HepG2 (cell line): ENCODE data around the gene DYNC2LI1. TPM values are rescaled to one million over a fixed set of nuclear protein-coding genes. Genes with fewer than 3 reads are reported as not detected.
A peak's percentile ranks its signal among the peaks of the same experiment; 100 is the strongest.

Experiments
- ATAC-seq: fragments of 200-7000 bp; cut with Tn5 transposase; 3 replicates; pipeline ENCODE4 v1.9.1; 2020; ENCODE audit warnings: mild to moderate bottlenecking, moderate library complexity
- BruUV-seq: library from RNA; stranded (reverse); fragments of 400-500 nt; replicated peaks from 2 replicates; lab custom pipeline; 2021; lab: Mats Ljungman, UMichigan
- CTCF ChIA-PET: fragments of 300-600 bp; formaldehyde crosslinking; extraction: SDS; loops from one replicate; lab custom pipeline; 2021; ENCODE audit warnings: low total read pairs, inconsistent platforms, low intra/inter-chr PET ratio; lab: Yijun Ruan, JAX
- POLR2A ChIA-PET: fragments of 350-600 bp; sonication (Branson Sonifier 250); formaldehyde crosslinking; loops from one replicate; lab custom pipeline; 2020; ENCODE audit warnings: antibody characterized with exemption, inconsistent platforms; lab: Yijun Ruan, JAX
- DNase-seq: peaks from one replicate; pipeline ENCODE4 v3.0.0-alpha.2; 2015; ENCODE audit warnings: low spot score
- FAIRE-seq: peaks from 3 replicates; lab custom pipeline; 2011; peaks lifted over from hg19 to GRCh38; lab: Jason Lieb, UNC
- H2AFZ ChIP-seq: one replicate; pipeline ENCODE4 v1.6.1; 2011; ENCODE audit warnings: low read length, inconsistent platforms
- H3K27ac ChIP-seq: fragments of 300-600 bp; 3 replicates; pipeline ENCODE4 v1.8.0; 2011; ENCODE audit warnings: mixed run types, mild to moderate bottlenecking, mixed read lengths, low read length, inconsistent platforms; ENCODE audit not compliant: insufficient read depth; ENCODE audit errors: extremely low read length
- H3K27me3 ChIP-seq, 2 experiments: fragments of 200-600 bp in 1 of 2; 2 replicates in 1 of 2; 3 replicates in 1 of 2; pipeline versions ENCODE4 v1.6.0 to v1.8.0; 2011; ENCODE audit warnings: low read length in 2 of 2, mild to moderate bottlenecking in 2 of 2, moderate library complexity in 2 of 2, inconsistent platforms in 1 of 2; ENCODE audit not compliant: insufficient read depth in 2 of 2, control insufficient read depth in 1 of 2
- H3K36me3 ChIP-seq, 2 experiments: fragments of 200-600 bp in 1 of 2; replicated peaks in 1 of 2; 2 replicates in 1 of 2; 3 replicates in 1 of 2; pipeline versions ENCODE4 v1.5.1 to v1.8.0; 2011; ENCODE audit warnings: low read length in 2 of 2, inconsistent platforms in 1 of 2; ENCODE audit not compliant: insufficient read depth in 2 of 2, control insufficient read depth in 1 of 2
- H3K4me1 ChIP-seq: 2 replicates; pipeline ENCODE4 v1.5.1; 2012; ENCODE audit warnings: low read length, inconsistent platforms; ENCODE audit not compliant: insufficient read depth
- H3K4me2 ChIP-seq: 2 replicates; pipeline ENCODE4 v1.6.0; 2011; ENCODE audit warnings: low read depth, low read length, inconsistent platforms
- H3K4me3 ChIP-seq, 3 experiments: fragments of 200-600 bp in 1 of 3; sonication (generic), shearing (Covaris generic) in 1 of 3; replicated peaks in 1 of 3; 2 replicates each; pipeline ENCODE4 v1.5.1; 2011 to 2016; ENCODE audit warnings: low read length in 3 of 3, inconsistent platforms in 2 of 3, low read depth in 2 of 3, mild to moderate bottlenecking in 2 of 3, control low read depth in 1 of 3, mixed read lengths in 1 of 3; ENCODE audit not compliant: insufficient read depth in 1 of 3
- H3K79me2 ChIP-seq: one replicate; pipeline ENCODE4 v1.6.1; 2011; ENCODE audit warnings: low read length, inconsistent platforms; ENCODE audit not compliant: insufficient read depth
- H3K9ac ChIP-seq: 2 replicates; pipeline ENCODE4 v1.6.0; 2011; ENCODE audit warnings: mild to moderate bottlenecking, low read depth, low read length, inconsistent platforms; ENCODE audit not compliant: insufficient read depth
- H3K9me3 ChIP-seq: 2 replicates; pipeline ENCODE4 v1.5.1; 2012; ENCODE audit warnings: mild to moderate bottlenecking, low read length
- H4K20me1 ChIP-seq: 2 replicates; pipeline ENCODE4 v1.6.0; 2011; ENCODE audit warnings: inconsistent platforms, mild to moderate bottlenecking, low read length, moderate library complexity; ENCODE audit not compliant: insufficient read depth
- NFYC ChIP-seq: IDR thresholded peaks from 2 replicates; pipeline ENCODE4 v1.6.1; 2016; ENCODE audit warnings: missing genetic modification reagents, missing compliant biosample characterization
- NPAS2 ChIP-seq: sonication (generic); formaldehyde crosslinking; IDR thresholded peaks from 2 replicates; pipeline ENCODE4 v1.8.0; 2022; ENCODE audit warnings: mild to moderate bottlenecking, missing genetic modification reagents, borderline replicate concordance
- PHB2 ChIP-seq: fragments of 450-650 bp; IDR thresholded peaks from 2 replicates; pipeline ENCODE4 v1.6.1; 2018; ENCODE audit not compliant: partially characterized antibody
- SIN3A ChIP-seq: IDR thresholded peaks from 2 replicates; pipeline ENCODE4 v1.6.1; 2011; ENCODE audit warnings: low read depth, mild to moderate bottlenecking, control low read depth, low read length, borderline replicate concordance
- TOPORS ChIP-seq: sonication (generic); formaldehyde crosslinking; IDR thresholded peaks from 2 replicates; pipeline ENCODE4 v1.8.0; 2023; ENCODE audit warnings: mild to moderate bottlenecking, missing genetic modification reagents
- ZFP36L2 ChIP-seq: sonication (generic); formaldehyde crosslinking; IDR thresholded peaks from 2 replicates; pipeline ENCODE4 v1.4.0; 2020; ENCODE audit warnings: missing genetic modification reagents
- ZNF225 ChIP-seq: sonication (generic); formaldehyde crosslinking; IDR thresholded peaks from 2 replicates; pipeline ENCODE4 v1.4.0; 2020; ENCODE audit warnings: mild to moderate bottlenecking, missing genetic modification reagents
- ZNF274 ChIP-seq: sonication (generic); formaldehyde crosslinking; IDR thresholded peaks from 2 replicates; pipeline ENCODE4 v1.5.1; 2020; ENCODE audit warnings: mild to moderate bottlenecking, missing genetic modification reagents
- ZNF335 ChIP-seq: sonication (generic); formaldehyde crosslinking; IDR thresholded peaks from 2 replicates; pipeline ENCODE4 v1.4.0; 2020; ENCODE audit warnings: missing genetic modification reagents
- ZNF570 ChIP-seq: sonication (generic); formaldehyde crosslinking; IDR thresholded peaks from 2 replicates; pipeline ENCODE4 v1.4.0; 2020; ENCODE audit warnings: mild to moderate bottlenecking, missing genetic modification reagents, borderline replicate concordance
- ZNF790 ChIP-seq: sonication (generic); formaldehyde crosslinking; IDR thresholded peaks from 2 replicates; pipeline ENCODE4 v1.8.0; 2022; ENCODE audit warnings: missing genetic modification reagents, mild to moderate bottlenecking, borderline replicate concordance
- WGBS: methylation state at CpG from one replicate; pipeline ENCODE4 v1.1.6; 2017; ENCODE audit warnings: low lambda C conversion rate; 5-methylcytosine and 5-hydroxymethylcytosine counted together
- in situ Hi-C: cut with HindIII; loops from 2 replicates; pipeline ENCODE4 v1.10.0; 2017; ENCODE audit warnings: low pct_unique_long_range_greater_than_20kb; ENCODE audit not compliant: extremely low pct_ligation_motif_present
- intact Hi-C: fragments of 100-400 bp; cut with micrococcal nuclease; formaldehyde crosslinking; loops from one replicate; pipeline ENCODE4 v1.10.0; 2022; ENCODE audit not compliant: unreplicated experiment
- polyA plus RNA-seq, 8 experiments: library from polyadenylated mRNA; depleted of rRNA in 3 of 8; stranded (reverse) in 7 of 8; unstranded in 1 of 8; fragments of >200 nt; fragmentation: Illumina TruSeq in 4 of 8; extraction: Trizol in 4 of 8; gene quantifications; 2 replicates each; pipeline versions ENCODE4 v1.2.1 to v1.2.3, GENCODE V29; 2011 to 2016; ENCODE audit warnings: low read depth in 4 of 8, missing spikeins in 1 of 8, mixed read lengths in 1 of 8; ENCODE audit not compliant: insufficient read depth in 1 of 8
- total RNA-seq, 5 experiments: library from RNA; depleted of rRNA; stranded (reverse); fragments of >200 nt; fragmentation: Illumina TruSeq; extraction: Trizol; gene quantifications; 2 replicates each; pipeline ENCODE4 v1.2.3, GENCODE V29; 2016; ENCODE audit warnings: low read depth in 1 of 5
- TF ChIP-seq, protein P1 (sequence below): sonication (generic); formaldehyde crosslinking; IDR thresholded peaks from 2 replicates; pipeline ENCODE4 v1.5.1; 2020; ENCODE audit warnings: missing genetic modification reagents, mild to moderate bottlenecking, borderline replicate concordance
- TF ChIP-seq, protein P2 (sequence below): sonication (generic); formaldehyde crosslinking; IDR thresholded peaks from 2 replicates; pipeline ENCODE4 v1.8.0; 2022; ENCODE audit warnings: mild to moderate bottlenecking, missing genetic modification reagents
- TF ChIP-seq, protein P3 (sequence below): sonication (generic); formaldehyde crosslinking; IDR thresholded peaks from 2 replicates; pipeline ENCODE4 v1.4.0; 2020; ENCODE audit warnings: missing genetic modification reagents, low read depth, mild to moderate bottlenecking, borderline replicate concordance
- TF ChIP-seq, protein P4 (sequence below): sonication (generic); formaldehyde crosslinking; IDR thresholded peaks from 2 replicates; pipeline ENCODE4 v1.5.0; 2020; ENCODE audit warnings: missing genetic modification reagents, mild to moderate bottlenecking, borderline replicate concordance
- TF ChIP-seq, protein P5 (sequence below): sonication (generic); formaldehyde crosslinking; IDR thresholded peaks from 2 replicates; pipeline ENCODE4 v1.5.1; 2020; ENCODE audit warnings: missing genetic modification reagents, mild to moderate bottlenecking, borderline replicate concordance

DYNC2LI1 gene
- total and polyA plus RNA-seq, 2 of the 13 experiments (the other 11 are each of a cell fraction or from before 2014, with no cell fraction given): 16.9 to 23.2 TPM

DNA sequence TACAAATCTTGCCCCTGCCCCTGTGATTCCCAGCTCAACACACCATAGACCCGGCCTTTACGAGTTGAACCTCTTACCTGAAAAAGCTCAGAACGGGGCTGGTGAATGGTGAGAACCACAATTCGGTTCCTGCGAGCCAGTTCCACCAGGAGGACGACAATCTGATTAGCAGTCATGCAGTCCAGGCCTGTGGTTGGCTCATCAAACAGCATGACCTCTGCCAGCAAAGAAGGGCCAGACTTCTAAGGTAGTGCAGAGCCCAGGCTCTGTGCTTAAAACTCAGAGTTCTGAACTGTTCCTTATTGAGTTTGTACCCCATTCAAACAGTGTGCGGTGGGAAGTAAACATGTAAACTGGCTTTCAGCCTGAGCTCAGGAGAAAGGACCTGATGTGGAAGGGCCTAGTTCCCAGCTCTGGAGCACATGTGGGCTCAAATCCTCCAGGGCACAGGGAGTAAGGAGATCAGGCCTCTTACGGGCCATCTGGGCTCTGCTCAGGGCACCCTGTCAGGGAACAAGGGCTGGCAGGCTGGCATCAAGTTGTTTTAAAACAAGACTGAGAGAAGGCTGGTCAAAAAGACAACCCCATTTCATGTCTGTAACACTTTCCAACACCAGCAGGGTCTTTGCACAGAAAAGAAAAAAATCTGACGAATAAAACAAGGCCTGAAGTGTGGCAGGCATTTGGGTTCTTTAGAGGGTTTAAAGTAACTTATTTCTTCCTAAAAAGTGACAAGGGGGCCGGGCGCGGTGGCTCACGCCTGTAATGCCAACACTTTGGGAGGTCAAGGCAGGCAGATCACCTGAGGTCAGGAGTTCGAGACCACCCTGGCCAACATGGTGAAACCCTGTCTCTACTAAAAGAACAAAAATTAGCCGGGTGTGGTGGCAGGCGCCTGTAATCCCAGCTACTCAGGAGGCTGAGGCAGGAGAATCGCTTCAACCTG is 52.7 kb downstream of the DYNC2LI1 start:
- ChIA-PET POLR2A (interaction anchor here (0.6 to 2.1 kb wide), 4 partner anchors 10 to 20 kb away, joined by 3 to 7 read pairs (median 4); partner anchors contain the start of genes ABCG5 and ABCG8), CTCF (no interaction called here)
- peak; percentile 28 for ATAC-seq
- Histone ChIP-seq H4K20me1 (no peaks in the 10 kb centered on the region), H2AFZ (no peak overlapping the region), H3K36me3 (peaks cover 22 to 53% of the 10 kb centered on the region in 2 experiments), H3K27me3 (no peaks in the 10 kb centered on the region), H3K9me3 (no peaks in the 10 kb centered on the region), H3K79me2 (no peaks in the 10 kb centered on the region), H3K9ac (no peak overlapping the region), H3K27ac (peak overlapping the region; percentile 24), H3K4me1 (peaks cover 11% of the 10 kb centered on the region; the same call in 1 of the 2 replicates), H3K4me3 (no peak overlapping the region), H3K4me2 (no peak overlapping the region)
- no peak for FAIRE-seq
- 96% methylated on average over 17 of the region's 17 CpGs for WGBS
- in situ Hi-C loops (no loop called here), intact Hi-C loops (no loop called here)
- DNase-seq: no peak
- no TSS peak for BruUV-seq
- TF ChIP-seq TOPORS (CRISPR knock-in tag) (no peak), ZNF790 (no peak), ZNF274 (CRISPR knock-in tag) (no peak), ZNF335 (no peak), ZNF570 (CRISPR knock-in tag) (no peak), SIN3A (no peak), ZFP36L2 (CRISPR knock-in tag) (no peak), PHB2 (no peak), ZNF225 (CRISPR knock-in tag) (no peak), NFYC (no peak), NPAS2 (CRISPR knock-in tag) (no peak)
- TF ChIP-seq, protein P1, sequence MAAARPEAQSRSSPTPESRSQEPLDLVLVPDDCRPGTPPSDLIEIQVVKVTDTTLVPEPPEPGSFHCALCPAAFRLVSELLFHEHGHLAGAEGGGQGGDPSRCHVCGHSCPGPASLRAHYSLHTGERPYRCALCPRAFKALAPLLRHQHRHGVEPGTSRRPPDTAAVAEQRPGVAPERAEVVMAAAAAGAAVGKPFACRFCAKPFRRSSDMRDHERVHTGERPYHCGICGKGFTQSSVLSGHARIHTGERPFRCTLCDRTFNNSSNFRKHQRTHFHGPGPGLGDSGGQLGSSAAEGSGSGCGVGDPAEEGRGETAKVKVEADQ: no peak
- TF ChIP-seq, protein P2, sequence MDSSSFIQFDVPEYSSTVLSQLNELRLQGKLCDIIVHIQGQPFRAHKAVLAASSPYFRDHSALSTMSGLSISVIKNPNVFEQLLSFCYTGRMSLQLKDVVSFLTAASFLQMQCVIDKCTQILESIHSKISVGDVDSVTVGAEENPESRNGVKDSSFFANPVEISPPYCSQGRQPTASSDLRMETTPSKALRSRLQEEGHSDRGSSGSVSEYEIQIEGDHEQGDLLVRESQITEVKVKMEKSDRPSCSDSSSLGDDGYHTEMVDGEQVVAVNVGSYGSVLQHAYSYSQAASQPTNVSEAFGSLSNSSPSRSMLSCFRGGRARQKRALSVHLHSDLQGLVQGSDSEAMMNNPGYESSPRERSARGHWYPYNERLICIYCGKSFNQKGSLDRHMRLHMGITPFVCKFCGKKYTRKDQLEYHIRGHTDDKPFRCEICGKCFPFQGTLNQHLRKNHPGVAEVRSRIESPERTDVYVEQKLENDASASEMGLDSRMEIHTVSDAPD: no peak
- TF ChIP-seq, protein P3, sequence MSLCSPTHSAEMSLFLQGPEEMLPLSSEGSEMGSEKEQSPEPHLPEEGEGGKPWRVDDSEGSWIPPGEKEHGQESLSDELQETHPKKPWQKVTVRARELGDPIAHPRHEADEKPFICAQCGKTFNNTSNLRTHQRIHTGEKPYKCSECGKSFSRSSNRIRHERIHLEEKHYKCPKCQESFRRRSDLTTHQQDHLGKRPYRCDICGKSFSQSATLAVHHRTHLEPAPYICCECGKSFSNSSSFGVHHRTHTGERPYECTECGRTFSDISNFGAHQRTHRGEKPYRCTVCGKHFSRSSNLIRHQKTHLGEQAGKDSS (CRISPR knock-in tag): no peak
- TF ChIP-seq, protein P4, sequence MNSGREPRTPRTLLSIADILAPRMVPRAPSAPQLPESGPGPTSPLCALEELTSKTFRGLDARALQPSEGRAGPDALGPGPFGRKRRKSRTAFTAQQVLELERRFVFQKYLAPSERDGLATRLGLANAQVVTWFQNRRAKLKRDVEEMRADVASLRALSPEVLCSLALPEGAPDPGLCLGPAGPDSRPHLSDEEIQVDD: no peak
- TF ChIP-seq, protein P5, sequence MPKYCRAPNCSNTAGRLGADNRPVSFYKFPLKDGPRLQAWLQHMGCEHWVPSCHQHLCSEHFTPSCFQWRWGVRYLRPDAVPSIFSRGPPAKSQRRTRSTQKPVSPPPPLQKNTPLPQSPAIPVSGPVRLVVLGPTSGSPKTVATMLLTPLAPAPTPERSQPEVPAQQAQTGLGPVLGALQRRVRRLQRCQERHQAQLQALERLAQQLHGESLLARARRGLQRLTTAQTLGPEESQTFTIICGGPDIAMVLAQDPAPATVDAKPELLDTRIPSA (CRISPR knock-in tag): no peak
